ENCODE measurements around the gene ADGRG6.

GRCh38 chr6:142444881-142445301 lies 143.1 kb downstream of the ADGRG6 start:
- TF ChIP-seq CTCF (conservative IDR thresholded peaks at IDR 0.05; ENCODE audit: low read depth, low read length) (no peak), EZH2 (IDR thresholded peaks at IDR 0.05; ENCODE audit: borderline replicate concordance, low read depth, low read length, poor library complexity, severe bottlenecking) (no peak)

All from A673 (cell line).